Stimulated activated CD4-positive, alpha-beta T cell treated with anti-CD3 and anti-CD28 coated beads, TNF-alpha, amount 100 ng/mL, for 24 hours (primary cell): ENCODE results near the gene C11orf52.
A peak's percentile ranks its signal among the peaks of the same experiment; 100 is the strongest.
"Not testable (repeated sequence)": the region's sequence is repeated elsewhere in the genome, so short reads cannot be mapped to it uniquely, and the experiment has no call there.

ENCODE experiments used
- DNase-seq, 3 experiments: peaks; one replicate each; pipeline ENCODE4 v3.0.0-alpha.2; 2020; ENCODE audit warnings: low read depth in 3 of 3

Gene C11orf52

DNA sequence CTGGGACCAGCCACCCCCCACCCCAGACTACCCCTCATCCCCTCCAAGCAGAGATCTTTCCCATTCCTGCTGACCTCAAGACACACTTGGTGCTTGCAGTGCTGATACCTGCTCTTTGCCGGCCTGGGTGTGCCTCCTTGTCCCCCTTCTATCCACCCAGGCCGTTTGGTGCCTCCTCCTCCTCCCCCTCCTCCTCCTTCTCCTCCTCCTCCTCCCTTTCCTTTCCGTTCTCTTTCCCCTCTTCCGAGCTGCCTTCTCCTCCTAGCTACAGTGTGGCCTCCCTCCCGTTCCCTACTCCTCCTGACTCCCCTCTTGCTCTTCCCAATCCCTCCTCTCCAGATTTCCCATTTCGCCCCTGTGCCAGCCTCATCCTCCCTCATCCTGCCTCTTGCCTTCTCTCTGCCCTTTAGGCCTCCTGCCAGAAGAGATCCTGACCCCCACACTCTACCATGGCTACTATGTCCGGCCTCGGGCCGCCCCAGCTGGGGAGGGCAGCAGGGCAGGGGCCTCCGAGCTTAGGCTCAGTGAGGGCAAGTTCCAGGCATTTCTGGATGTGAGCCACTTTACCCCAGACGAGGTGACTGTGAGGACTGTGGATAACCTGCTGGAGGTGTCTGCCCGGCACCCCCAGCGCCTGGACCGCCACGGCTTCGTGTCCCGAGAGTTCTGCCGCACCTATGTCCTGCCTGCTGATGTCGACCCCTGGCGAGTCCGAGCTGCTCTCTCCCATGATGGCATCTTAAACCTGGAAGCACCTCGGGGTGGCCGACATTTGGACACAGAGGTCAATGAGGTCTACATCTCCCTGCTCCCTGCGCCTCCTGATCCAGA lies 5.5 kb upstream of the C11orf52 start:
- DNase-seq, result no peak

DNA sequence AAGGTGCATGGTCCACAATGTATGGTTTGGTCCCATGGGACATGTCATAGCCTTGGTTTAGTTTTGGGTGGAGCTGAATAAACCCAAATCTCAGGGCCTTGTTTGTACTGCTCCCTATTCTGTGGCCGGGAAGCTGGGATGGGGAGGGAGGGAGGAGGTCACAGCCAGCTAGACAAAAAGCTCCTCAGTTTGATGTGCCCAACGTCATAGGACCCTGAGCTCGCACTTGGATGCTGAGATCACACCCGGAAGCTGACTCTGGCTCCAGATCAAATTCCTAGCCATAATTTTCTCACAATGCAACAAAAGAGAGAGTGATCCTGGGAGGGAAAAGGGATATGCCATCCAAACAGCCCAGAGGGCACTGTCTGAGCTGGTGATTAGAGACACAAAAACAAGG lies 4.7 kb upstream of the C11orf52 start:
- no peak for DNase-seq

DNA sequence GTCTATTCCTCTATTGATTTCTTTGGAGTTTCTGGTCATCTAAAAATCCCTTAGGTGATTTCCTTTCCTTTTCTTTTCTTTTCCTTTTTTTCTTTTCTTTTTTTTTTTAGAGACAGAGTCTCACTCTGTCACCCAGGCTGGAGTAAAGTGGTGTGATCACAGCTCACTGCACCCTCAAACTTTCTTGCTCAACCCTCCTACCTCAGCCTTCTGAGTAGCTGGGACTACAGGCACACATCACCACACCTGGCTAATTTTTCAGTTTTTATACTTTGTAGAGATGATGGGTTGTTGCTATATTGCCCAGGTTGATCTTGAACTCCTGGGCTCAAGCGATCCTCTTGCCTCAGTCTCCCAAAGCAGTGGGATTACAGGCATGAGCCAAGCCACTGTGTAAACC lies 1.9 kb upstream of the C11orf52 start:
- DNase-seq, result no peak

DNA sequence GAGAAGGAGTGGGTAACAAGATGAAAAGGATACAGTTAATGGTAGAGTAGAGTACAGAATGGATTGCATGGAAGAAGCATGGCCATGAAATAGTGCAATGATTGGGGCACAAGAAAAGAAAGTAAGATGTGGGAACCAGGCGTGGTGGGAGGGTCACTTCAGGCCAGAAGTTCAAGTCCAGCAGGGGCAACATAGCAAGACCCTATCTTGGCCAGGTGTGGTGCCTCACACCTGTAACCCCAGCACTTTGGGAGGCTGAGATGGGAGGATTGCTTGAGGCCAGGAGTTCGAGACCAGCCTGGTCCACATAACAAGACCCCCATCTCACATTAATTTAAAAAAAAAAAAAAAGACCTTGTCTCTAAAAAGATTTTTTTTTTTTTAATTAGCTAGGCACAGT lies 1.4 kb upstream of the C11orf52 start:
- no peak for DNase-seq

DNA sequence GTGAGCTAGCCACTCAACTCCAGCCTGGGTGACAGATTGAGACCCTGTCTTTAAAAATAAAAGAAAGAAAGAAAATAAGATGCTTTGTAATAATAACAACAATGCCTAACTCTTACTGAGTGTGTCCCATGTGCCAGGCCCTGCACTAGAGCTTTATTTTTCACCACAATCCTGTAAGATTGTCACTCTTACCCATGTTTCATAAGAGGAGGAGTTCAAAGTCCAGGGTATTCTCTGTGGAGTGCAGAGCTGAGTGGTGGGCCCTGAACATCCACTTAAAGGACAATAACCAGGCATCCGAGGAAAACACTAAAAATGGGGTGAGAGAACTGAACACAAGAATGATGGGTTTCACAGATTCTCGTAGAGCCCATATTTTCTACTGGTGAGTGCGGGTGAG lies 925 bp upstream of the C11orf52 start:
- DNase-seq, result no peak

DNA sequence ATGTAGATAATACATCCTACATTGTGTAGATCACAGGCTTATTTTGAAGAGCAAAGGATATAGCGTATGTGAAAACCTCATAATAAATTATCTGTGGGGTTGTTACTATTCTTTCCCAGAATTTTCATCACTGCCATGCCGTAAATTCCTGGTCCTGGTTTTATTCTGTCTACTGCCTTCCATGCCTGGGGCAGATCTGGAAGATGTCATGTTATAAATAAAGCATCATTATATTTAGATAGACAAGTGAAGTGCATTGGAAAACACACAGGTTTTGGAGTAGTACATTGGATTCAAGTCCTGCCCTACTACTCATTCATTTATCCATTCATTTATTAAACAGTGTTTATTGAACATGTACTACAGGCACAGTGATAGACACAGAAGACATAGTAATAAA lies 2.2 kb downstream of the C11orf52 start:
- no peak for DNase-seq

DNA sequence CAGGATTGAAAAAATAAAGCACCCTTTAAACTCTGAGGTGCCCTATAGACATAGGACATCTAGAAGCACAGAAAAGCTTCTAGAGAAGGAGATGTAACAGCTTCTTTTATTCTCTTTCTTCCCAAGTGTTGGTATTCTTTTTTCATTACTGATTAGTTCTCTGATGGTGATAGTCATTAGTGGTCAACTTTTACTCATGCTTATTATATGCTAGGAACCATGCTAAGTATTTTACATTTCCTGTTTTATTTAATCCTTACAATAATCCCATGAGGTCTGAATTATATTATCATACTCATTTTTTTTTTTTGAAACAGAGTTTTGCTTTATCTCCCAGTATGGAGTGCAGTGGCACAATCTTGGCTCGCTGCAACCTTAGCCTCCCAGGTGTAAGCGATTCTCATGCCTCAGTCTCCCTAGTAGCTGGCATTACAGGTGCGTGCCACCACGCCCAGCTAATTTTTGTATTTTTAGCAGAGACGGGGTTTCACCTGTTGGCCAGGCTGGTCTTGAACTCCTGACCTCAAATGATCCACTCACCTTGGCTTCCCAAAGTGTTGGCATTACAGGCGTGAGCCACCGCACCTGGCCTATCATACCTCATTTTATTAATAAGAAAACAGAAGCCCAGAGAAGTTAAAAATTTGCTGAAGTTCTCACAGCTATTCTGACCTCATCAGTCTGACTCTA lies 3.0 kb downstream of the C11orf52 start:
- DNase-seq, result no peak

DNA sequence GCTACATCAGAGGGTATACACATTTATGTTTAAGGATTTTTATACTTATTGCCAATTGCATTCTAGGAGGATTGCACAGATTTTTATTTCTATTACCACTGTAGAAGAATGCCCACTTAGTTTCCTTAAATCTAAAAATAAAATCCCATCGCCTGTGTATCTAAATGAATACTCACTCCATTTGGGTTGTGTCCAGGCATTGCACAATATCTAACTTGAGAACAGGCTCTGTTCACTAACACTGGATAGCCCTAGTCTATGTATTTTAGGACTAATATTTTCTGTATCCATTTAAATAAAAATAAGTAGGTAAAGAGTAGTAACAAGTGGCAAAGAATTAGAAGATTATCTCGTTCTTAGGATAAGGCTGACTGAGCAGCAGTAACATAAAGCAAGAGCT lies 4.1 kb downstream of the C11orf52 start:
- DNase-seq, result no peak

DNA sequence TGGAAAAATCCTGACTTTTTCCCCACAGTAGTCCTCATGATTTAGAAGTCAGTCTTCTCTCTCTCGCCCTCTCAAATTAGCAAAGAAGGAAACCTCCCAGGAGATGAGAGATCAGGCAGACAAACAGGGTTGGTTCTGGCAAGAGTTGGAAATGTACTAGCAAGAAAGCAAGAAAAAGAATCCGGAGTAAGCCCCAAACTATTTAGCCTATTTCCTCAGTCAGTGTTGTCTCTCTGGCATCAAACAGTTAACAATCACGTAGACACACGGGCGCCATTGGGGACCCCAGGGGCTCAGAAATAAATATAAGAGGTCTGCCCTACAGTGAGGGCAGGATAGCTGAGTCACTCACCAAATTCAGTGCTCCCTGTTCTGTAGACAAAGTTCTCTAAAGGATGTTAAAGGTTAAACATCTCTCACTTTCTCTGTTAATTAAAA lies 4.7 kb downstream of the C11orf52 start:
- no peak for DNase-seq

DNA sequence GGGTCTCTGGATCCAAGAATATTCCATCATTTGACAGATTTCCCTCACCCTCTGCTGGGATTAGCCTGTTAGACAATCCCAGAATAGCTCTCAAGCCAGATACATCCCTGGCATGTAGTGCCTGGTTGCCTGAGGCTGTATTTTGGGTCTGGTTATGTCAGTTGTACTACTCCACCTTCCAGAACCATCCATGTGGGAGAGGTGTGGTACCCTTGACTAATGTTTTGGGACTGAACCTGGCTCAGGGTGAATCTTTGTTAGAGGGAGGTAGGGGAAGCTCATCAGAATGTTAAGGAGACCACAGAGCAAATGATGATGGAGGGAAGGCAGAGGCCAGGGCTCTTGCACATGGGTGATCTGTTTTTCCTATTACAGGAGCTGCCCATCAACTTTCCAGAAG lies 5.2 kb downstream of the C11orf52 start:
- DNase-seq, result no peak

DNA sequence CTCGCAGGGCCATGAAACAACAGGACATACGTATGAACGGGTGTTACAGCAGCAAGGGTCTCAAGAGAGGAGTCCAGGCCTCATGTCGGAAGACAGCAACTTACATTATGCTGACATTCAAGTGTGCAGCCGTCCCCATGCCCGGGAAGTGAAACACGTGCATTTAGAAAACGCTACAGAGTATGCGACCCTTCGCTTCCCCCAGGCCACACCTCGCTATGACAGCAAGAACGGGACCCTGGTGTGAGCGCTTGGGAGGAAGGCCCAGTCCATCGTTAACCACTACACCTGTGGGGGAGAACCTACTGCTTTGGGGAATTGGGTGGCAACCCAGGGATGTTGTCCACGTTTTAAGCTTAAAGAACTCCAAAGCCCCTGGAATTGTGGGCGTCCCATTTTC lies 7.2 kb downstream of the C11orf52 start:
- no peak for DNase-seq

DNA sequence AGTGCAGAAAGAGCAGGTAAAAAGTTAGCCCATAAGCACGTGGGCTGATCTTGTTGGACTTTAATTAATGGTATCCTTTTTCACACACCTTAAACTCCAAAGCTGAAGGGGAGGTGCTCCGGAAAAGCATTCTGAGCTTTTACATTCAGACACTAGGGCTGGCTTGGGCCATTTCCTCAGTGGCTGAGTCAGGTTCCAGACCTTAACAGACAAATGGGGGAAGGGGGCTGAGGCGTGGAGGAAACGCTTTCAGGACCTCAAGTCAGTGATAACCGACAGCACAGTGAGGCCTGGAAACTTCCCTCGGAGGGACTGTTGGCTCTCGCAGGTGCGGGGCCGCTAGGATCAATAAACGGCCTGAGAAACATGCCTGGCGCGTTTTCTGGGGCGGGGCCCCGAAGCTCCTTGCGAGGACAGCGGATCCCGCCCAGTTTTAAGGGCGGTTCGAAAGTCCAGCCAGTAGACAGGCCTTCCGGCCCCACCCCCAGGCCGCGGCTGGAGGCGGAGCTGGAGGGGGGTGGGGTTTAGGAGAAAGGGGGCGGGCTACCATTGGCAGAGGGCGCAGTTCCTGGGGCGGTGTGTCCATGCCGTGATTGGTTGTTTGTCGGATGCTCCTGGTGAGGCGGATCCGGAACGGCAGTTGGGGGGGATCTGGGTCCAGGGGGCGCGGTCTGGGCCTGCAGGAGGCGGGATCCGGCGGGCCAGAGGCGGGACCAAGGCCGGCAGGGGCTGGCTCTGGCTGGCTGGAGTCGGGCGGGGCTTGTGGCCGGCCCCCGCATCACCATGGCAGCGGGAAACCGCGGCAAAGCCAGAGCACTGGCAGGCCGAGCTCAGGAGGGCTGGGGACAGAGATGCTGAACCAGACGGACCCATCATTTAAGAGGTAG lies 8.0 kb downstream of the C11orf52 start:
- DNase-seq, result peak; percentile 87 to 93 (median 89)

DNA sequence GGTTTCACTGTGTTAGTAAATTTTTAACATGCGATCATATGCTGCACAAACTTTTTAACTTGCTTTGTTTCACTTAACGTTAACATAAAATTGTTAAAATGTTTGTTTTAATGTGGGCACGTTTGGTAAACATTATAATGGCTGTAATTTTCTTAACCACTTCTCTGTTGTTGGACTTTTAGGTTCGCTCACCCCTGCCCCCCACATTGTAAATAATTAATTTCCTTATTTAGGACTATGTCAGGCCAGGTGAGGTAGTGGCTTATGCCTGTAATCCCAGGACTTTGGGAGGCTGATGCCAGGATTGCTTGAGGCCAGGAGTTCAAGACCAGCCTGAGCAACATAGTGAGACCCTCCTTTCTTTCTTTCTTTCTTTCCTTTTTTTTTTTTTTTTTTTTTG lies 11.8 kb downstream of the C11orf52 start:
- DNase-seq, result no peak

DNA sequence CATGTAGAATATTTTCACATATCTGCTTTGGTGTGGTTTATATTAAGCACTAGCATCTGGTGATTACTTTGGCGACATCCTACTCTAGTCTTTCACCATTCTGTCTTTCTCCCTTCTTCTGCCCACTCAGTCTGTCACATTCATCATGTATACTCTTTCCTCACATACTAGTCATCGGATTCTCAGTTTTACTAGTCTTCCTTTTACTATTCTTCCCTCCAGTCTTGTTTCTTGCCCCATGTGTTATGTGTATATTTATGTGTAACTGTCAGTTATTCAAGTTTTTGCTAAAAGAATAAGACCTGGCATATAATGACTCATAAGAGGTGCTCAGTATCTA lies 13.9 kb downstream of the C11orf52 start:
- DNase-seq, result no peak

DNA sequence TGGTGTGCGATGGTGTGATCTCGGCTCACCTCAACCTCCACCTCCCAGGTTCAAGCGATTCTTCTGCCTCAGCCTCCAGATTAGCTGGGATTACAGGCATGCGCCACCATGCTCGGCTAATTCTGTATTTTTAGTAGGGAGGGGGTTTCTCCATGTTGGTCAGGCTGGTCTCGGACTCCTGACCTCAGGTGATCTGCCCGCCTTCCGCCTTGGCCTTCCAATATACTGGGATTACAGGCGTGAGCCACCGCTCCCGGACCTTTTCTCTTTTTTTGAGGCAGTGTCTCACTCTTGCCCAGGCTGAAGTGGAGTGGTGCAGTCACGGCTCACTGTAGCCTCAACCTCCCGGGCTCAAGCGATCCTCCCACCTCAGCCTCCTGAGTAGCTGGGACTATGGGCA lies 14.5 kb downstream of the C11orf52 start:
- not testable (repeated sequence) for DNase-seq

DNA sequence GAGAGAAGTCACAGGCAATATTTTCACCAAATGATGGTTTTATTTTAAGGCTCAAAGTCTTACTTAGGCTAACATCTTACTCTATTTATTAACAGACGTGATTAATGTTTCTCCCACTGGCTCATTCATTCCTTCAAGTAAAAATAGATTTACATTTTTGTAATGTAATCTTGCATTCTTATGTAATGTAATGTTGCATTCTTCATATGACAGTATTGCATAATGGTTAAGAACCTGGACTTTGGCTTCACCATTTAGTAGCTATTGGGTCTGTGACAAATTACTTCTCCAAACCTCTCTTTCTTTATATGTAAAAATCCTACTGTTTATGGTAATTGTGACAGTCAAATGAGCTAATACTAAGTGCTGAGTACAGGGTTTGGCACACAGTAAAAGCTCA lies 15.2 kb downstream of the C11orf52 start:
- DNase-seq, result no peak

DNA sequence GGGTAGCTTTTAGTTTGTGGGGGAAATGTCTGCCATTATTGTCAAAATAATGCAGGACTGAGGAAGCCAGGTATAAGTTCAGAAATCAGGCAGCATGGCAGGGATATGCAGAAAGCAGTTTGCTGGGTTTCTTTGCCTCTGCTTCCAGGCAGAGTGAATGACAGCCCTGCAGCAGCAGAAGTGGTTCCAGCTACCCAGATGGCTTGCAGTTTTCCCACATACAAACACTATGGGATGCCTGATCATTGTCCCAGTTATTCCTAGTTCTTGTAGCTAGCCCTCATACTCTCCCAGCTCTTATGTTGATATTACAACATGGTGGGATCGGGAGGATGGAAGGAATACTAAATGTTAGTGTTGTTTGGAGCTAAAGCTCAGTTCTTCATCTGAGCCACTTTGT lies 15.6 kb downstream of the C11orf52 start:
- no peak for DNase-seq

DNA sequence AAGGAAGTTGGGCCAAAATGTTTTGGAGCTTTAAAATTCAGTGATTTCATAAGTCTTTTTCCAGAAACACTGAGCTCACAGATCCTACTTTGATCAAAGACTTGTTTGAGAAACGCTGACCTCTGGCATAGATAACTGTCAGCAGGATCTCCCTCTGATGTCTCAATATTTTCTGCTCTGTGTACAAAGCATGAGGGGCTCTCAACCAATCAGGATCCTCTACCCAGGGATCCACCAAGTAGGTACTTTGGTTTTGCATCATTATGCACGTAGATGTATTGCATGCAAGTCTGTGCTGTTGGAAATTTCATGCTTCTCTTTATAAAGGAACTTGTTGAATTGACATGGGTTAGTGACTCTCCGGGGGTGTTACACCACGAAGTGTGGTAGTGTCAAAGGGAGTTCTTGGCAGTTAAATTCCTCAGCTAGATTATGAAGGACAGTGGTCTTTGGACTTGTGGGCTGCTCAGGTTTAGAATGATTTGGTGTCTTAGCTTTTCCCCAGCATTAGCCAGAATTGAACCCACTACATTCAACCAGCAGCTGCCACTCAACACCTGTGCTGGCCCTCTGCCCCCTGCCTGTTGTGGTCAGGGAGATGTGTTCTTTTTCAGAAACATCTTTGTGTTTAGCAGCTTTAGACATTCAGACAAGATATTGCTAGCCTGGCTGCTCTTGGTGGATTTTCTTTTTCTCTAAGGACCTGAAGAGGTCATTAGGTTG lies 16.8 kb downstream of the C11orf52 start:
- no peak for DNase-seq

DNA sequence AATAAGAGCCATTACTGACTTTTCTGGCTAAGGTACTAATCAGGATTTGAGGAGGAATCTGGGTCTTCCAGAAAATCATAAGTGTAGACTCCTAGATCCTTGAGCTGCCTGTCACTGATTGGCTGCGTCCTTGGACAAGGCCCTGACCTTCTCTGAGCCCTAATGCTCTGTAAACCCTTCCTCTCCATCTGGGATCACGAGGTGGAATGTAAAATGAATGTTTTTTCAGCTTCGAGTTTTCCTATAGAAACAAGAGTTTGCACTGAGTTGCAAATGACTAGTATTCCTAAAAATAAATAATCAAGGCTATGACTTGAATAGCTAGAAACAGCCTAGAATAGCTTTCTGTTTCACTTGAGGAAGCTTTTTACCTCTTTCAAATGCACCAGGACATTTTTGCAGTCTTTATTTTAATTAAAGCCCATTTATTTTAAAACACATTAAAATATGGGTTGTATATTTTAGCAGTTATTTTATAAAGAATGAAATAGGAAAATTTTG lies 17.4 kb downstream of the C11orf52 start:
- DNase-seq, result no peak

DNA sequence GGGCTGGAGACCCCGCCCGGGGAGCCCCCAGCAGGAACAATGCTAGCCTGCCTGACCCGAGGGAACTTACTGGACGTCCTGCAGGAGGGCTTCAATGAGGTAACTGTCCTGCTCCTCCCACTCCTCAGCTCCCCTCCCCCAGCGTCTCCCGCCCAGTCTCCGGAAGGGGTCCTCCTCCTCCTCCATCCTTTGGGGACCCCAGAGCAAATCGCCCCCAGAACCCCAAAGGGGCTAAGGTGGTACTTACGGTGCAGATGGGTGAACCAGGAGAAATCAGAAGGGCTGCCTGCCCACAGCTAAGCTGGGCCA lies 18.7 kb downstream of the C11orf52 start:
- no peak for DNase-seq

DNA sequence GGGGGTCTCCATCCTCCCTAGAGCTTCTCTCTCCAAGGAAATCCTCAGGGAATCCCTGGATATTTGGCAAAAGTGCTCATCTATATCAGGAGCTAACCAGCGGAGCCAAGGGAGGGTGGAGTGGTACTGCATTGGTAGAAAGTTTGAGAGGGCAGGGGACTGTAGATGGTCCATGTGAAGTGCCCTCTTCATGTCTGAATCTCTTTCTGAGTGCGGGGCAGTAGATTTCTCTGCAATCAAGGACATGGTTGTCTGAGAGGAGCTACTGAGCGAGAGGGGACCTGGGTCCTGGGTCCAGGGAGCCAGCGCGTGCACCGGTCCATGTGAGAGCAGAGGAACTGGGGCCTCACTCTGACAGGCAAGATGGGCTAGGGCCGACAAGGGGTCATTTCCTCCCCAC lies 19.1 kb downstream of the C11orf52 start:
- DNase-seq, result no peak

DNA sequence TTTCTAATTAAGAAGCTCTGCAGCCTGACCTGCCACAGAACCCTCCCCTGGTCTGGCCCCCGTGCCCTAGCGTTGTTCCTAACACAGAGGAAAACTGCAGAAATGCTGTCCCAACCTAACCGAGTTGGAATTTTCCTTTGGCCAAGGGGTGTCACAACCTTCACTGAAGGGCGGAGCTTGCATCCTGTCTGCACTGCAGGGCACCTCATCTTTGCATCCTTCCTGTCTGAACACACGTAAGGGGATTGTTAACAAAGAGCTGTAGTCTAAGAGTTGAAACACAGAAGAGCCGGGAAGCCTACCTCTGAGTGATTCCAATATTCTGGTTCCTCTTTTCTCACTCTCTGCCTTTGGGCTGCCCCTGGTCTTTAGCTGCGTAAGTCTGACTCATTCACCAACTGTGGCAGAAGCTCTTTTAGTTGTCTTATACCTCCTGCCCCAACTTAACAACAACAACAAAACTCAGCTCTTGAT lies 20.0 kb downstream of the C11orf52 start:
- DNase-seq, result peak in 2 of 3 experiments; percentile 20 to 46
